Ecto neural progenitor cell (in vitro differentiated cells): ENCODE data around the gene ZMIZ1.

Experiments
- DNase-seq: peaks from one replicate; pipeline ENCODE4 v3.0.0-alpha.2; 2018; ENCODE audit warnings: low spot score

Gene ZMIZ1

DNA sequence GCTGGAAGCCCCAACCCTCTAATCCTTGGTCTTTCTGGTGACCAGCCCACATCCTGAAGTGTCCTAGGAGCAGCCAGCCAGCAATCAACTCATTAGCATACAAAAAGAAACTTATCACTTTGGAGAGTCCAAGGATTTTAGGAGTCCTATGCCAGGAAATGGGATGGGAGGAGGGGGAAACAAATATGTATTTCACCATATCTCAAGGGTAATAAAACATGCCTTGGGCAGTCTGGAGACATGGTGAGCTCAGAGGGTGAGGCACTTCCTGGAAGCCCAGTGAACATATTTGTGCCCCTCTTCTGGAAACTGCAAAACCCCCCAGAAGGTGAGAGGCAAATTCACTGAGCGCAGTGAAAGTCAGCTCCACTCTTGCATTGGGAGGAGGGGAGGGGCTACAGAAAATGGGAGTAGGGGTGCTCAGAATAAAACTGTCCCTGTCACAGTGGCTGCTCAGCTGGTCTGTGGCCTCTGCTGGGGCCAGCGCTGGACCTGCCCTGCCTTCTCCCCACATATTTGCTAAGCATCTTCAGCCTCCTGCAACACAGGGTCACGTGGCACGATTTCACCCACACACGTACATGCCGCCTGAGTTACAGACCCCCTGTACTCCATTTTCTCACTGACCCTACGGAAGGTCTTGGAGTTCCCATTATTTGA, 17.7 kb upstream of the ZMIZ1 start:
- DNase-seq: no peak

GRCh38 chr10:79051766-79052165, 17.0 kb upstream of the ZMIZ1 start:
- no peak for DNase-seq

DNA sequence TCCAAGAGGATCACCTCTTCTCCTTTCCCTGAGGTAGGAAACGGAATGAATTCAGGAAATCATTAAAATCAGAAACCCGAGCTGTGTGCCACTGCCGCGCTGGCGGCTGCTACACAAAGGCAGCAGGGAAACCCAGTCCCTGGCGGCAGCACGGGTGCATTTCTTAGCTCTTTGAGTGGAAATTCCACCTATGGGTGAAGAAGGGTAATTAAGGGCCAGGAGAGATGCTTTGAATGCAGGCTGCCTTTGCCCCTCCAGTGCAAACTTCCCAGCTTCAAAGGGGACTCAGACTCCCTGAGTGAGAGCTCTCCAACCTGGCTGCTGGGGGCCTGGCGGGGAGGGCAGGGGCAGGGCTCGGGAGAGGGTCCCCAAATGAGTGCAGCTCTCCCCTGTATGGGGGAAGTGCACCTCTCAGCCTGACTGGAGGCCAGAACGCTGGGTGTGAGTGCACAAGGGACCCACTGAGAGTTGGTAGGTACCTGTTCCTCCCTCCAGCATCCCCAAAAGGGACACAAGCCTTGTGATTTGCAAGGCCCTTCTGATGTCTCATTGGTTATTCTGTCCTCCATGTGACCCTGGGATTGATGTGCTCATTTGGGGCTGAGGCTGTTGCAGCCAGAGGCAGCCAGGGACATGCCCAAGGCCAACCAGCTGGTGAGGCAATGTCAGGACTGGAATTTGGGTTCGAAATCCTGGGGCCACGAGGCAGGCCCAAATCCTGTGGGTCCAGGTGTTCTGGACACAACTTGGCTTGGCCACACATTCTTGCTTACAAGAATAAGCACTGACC, 16.3 kb upstream of the ZMIZ1 start:
- DNase-seq: no peak

- DNase-seq: no peak
These were observed 15.7 kb upstream of the ZMIZ1 start for GRCh38 chr10:79053081-79053434.

- no peak for DNase-seq
These were observed 15.1 kb upstream of the ZMIZ1 start for GRCh38 chr10:79053481-79054202.

DNA sequence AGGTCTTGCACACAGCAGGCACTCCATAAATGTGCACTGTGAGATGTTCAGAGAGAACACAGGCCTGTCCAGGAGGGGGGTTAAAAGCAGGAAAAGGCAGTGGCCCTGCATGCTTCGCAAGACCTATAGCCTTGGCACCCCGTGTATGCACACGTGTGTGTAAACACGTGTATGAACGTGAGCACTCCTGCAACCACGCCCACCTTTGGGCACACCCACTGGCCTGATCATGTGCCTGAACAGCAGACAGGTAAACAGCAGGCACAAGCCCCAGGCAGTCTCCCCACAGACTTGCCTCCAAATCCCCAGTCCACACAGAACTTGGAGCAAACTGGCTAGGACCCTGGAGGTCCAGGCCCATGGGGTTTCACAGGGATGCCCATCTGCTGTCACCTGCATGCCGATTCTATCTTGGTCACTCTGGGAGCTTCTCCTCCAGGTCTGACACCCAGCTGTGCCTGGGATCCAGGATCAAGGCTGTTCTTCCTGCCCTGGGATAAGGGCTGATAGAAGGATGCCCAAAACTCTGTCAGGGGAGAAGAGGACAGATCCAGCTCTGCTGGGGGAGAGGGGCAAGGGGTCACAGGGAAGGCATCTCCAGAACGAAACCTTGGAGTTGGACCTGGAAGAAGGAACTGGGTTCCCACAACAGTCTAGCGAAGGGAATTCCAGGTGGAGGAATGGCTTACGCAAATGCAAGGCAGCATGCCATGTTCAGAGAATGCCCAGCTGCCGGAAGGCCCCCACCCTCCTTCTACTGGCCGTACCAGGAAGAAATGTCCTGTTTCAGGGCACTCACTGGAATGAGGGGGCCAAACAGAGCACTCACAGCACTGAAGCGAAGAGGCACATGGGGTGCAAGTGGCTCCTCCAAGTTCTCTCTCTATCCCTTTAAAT, 14.3 kb upstream of the ZMIZ1 start:
- DNase-seq: no peak

- DNase-seq: no peak
These were observed 13.5 kb upstream of the ZMIZ1 start for GRCh38 chr10:79055100-79055782.

DNA sequence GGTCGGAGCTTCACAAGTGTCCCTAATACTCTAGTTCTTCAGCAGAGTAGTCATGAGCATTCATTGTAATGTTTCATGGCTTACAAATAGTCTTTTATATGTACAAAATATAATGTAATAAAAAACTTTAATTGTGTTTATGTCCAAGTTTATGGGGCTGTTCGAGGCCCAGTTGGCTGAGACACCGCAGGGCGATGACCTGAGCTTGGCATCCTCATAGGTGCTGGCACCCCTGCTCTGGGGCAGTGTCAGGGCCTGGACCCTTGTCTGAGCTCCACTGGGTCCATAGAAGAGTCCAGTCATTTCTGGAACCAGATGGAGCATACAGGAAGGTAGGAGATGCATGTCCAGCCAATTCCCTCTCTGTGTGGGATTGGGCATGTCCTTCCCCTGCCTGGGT, 12.9 kb upstream of the ZMIZ1 start:
- DNase-seq: no peak

DNA sequence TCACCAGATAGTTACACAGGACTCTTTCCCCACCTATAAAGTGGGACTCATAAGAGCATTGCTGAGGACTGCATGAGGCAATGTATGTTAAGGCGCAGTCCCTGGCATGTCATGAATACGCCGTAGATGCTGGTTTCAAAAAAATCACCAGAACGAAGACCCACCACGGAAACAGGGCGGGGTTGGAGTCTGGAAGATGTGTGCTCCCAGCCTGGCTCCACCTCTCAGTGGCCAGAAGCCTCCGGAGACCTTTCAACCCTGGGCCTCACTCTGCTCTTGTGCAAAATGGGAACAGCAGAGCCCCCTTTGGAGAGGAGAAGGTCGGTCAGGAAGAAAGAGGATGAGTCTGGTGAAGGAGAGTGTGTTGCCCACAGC, 12.4 kb upstream of the ZMIZ1 start:
- DNase-seq: no peak

GRCh38 chr10:79056736-79057391, 11.9 kb upstream of the ZMIZ1 start:
- DNase-seq: no peak

DNA sequence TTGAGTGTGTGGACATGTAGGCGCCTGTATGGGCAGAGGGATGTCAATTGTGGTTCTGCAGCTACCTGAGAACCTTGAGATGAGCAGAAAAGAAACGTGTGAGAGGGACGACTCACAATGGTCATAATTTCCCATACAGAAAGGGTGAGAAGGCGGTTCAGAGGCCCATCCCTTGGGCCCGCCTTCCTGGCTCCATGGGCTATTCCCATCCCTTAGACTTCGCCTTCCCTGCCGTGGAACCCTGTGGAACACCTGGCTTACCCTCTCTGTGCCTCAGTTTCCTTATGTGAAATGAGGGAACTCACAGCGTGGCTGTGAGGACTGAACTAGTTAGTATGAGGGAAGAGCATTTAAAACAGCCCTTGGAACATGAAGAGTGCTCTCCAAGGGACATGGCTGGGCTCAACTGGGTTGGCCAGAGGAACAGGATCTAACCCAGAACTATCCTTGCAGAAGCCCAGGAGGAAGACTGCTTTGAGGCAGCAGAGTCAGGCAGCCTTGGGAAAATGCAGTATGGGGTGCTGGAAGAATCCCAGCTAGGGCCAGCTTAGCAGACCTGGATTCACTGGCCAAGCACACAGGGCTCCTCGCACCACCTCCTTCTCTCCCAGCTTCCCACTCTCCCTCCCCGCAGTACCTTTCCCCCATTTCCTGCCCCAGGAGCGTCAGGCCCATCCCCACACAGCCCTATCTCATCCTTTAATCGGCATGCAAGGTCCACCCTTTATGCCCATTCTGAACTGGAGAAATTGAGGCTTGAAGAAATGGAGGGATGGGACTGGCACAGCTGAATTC, 11.1 kb upstream of the ZMIZ1 start:
- DNase-seq: no peak

- DNase-seq: no peak
These were observed 9.6 kb upstream of the ZMIZ1 start for GRCh38 chr10:79058899-79059841.

GRCh38 chr10:79059859-79060379, 8.8 kb upstream of the ZMIZ1 start:
- DNase-seq: no peak

GRCh38 chr10:79060641-79061255, 8.0 kb upstream of the ZMIZ1 start:
- no peak for DNase-seq

DNA sequence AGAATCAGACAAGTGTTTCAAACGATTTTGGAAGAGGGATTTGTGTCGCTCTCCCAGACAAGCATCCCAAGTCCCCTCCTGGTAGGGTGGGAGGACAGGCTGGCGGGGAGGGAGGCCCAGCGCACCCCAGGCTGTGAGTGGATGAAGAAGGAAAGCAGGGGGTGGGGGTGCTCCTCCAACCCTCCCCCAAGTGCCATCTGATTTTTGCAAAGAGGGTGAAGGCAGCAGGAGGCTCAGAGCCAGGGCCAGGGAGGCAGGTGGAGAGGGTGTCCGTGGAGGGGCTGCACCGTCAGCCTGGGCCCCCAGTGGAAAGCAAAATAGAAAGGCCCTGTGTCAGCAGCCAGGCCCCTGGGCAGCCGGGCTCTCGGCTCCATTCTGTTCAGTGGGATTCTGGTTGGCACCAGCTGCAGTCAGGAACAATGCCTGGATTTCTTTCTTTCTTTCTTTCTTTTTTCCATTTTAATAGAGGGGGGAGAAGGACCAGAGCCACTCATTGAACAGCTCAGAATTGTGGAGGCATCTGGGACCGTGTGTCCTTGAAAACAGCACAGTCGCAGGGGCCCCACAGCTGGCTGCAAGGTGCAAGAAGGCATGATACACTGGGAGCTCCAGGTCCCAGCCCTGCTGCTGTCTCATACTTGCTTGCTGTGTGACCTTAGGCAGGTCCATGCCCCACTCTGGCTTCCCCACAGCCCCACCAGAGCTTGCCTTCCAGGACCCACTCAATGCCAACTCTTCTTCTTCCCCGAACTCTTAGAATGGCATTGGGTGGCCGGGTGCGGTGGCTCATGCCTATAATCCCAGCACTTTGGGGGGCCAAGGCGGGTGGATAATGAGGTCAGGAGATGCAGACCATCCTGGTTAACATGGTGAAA, 7.1 kb upstream of the ZMIZ1 start:
- DNase-seq: no peak

DNA sequence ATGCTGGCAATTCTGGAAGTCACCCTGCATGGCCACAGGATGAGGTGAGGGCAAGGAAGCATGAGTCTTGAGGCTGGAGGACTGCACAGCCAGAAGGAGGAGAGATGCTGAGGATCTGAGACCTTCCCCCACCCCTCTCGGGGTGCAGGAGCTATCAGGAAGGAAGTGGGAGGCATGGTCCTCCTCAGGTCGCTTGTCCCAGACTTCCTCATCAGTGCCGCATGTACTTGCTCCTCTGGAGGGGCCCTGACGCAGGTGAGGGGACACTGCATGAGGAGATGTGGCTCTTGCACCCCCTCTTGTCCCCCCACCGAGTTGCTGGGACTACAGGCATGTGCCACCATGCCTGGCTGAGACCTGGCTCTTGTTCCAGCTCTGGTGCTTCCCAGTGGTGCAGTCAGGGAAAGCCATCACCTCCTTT, 5.7 kb upstream of the ZMIZ1 start:
- no peak for DNase-seq
